D721Med (cell line): ENCODE measurements around the gene COPA.

ENCODE experiments used
- DNase-seq: peaks from one replicate; pipeline ENCODE4 v3.0.0; 2011; ENCODE audit warnings: low spot score; ENCODE audit not compliant: insufficient read length
- FAIRE-seq: peaks from 2 replicates; lab custom pipeline; 2011; peaks lifted over from hg19 to GRCh38; lab: Jason Lieb, UNC
- CTCF ChIP-seq: IDR thresholded peaks from 2 replicates; pipeline ENCODE4 v1.5.1; 2012; ENCODE audit warnings: mild to moderate bottlenecking, control low read depth; ENCODE audit not compliant: insufficient read depth; ENCODE audit errors: missing control alignments

Gene COPA

DNA sequence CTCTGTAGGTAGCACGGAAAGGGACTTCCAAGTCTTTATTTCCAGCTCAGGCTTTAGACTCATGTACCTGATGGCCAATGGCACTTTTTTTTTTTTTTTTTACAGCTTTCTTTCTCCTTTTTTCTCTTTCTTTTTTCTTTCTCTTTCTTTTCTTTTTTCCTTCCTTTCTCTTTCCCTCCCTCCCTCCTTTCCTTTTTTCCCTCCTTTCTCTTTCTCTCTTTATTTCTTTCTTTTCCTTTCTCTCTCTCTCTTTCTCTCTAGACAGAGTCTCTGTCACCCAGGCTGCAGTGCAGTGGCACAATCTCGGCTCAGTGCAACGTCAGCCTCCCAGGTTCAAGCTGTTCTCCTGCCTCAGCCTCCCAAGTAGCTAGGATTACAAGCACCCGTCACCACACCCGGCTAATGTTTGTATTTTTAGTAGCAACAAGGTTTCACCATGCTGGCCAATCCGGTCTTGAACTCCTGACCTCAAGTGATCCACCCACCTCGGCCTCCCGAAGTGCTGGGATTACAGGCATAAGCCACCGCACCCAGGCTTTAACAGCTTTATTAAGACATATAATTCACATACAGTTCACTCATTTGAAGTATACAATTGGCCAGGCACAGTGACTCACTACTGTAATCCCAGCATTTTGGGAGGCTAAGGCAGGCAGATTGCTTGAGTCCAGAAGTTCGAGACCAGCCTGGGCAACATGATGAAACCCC is 75.6 kb downstream of the COPA start:
- no peak for FAIRE-seq
- no peak for TF ChIP-seq CTCF
- no peak for DNase-seq

- DNase-seq (no peak), FAIRE-seq (no peak)
- TF ChIP-seq CTCF = no peak
Measured at GRCh38 chr1:160264795-160265307, 78.2 kb downstream of the COPA start.

- DNase-seq = peak; percentile 93
- no peak for FAIRE-seq
- TF ChIP-seq CTCF = no peak
Measured at GRCh38 chr1:160261893-160262794, 80.9 kb downstream of the COPA start, which contains the start of gene DCAF8. TSS of gene DCAF8 (minus strand) at chr1:160262549. CDS start at chr1:160244008, 18,541 bp downstream.

DNA sequence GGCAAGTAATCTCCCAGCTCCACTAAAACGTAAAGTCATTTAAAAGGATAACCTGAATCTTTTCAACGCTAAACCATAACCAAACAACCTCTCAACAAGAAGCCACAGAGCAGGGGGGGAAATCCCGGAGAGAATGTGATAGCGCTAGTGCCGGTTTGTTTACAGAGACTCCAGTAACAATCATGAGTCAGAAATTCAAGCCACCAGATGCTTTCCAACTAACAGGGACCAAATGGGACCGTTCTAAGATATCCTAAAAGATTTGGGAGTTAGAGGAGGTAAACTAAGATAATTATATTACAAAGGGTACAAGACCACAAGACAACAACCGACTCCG is 81.5 kb downstream of the COPA start:
- DNase-seq (no peak), FAIRE-seq (no peak)
- no peak for TF ChIP-seq CTCF

- DNase-seq = no peak
- no peak for FAIRE-seq
- TF ChIP-seq CTCF = no peak
Measured at GRCh38 chr1:160260406-160261382, 82.4 kb downstream of the COPA start.

DNA sequence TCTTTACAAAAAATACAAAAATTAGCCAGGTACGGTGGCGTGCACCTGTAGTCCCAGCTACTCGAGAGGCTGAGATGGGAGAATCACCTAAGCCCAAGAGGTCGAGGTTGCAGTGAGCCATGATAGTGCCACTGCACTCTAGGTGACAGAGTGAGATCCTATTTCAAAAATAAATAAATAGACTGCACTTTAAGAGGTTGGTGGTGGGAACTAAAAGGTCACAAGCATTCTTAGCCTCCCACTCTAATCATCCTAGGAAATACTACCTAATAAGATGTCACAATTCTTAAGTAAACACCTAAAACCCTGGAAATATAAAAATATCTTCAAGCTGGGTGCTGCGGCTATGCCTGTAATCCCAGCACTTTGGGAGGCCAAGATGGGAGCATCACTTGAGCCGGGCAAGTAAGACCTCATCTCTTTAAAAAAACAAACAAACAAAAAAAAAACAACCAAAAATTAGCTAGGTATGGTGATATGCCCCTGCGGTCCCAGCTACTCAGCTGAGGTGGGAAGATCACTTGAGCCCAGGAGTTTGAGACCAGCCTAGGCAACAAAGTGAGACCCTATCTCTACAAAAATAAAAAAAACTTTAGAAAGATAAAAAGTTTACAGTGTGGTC is 84.8 kb downstream of the COPA start:
- no peak for TF ChIP-seq CTCF
- DNase-seq (no peak), FAIRE-seq (no peak)
